ENCODE data around the gene SREBF1.
A peak's percentile ranks its signal among the peaks of the same experiment; 100 is the strongest.

The SREBF1 gene

DNA sequence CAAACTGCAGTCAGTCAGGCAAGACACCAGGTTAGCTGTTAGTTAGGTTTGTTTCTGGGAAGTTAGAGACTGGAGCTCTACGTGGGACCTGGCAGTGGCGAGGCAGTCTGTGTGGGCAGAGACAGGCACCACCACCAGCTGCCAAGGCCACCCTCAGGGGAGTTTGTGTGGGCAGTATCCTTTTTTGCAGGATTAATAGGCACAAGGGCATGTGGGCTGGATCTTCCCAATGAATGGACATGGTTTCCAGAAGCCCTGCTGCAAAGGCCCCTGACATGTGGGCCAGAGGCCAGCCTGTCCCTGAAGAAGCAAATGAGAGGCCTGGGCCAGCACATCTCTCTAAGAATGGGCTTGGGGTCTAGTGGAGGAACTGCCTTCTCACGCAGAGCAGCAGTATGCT is 19.2 kb upstream of the SREBF1 start:
- H3K4me1 ChIP-seq, result no peaks in the 10 kb centered on the region
- H3K36me3 ChIP-seq, result no peaks in the 10 kb centered on the region
- no peak for DNase-seq
- TF ChIP-seq, protein P1, sequence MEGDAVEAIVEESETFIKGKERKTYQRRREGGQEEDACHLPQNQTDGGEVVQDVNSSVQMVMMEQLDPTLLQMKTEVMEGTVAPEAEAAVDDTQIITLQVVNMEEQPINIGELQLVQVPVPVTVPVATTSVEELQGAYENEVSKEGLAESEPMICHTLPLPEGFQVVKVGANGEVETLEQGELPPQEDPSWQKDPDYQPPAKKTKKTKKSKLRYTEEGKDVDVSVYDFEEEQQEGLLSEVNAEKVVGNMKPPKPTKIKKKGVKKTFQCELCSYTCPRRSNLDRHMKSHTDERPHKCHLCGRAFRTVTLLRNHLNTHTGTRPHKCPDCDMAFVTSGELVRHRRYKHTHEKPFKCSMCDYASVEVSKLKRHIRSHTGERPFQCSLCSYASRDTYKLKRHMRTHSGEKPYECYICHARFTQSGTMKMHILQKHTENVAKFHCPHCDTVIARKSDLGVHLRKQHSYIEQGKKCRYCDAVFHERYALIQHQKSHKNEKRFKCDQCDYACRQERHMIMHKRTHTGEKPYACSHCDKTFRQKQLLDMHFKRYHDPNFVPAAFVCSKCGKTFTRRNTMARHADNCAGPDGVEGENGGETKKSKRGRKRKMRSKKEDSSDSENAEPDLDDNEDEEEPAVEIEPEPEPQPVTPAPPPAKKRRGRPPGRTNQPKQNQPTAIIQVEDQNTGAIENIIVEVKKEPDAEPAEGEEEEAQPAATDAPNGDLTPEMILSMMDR (IDR thresholded peaks at IDR 0.05; ENCODE audit: low read depth, low read length), result no peak
- no peaks in the 10 kb centered on the region for H3K9me3 ChIP-seq
- H3K27me3 ChIP-seq, result no peaks in the 10 kb centered on the region
- H3K4me3 ChIP-seq (ENCODE audit: low read depth, low read length), result no peak overlapping the region

DNA sequence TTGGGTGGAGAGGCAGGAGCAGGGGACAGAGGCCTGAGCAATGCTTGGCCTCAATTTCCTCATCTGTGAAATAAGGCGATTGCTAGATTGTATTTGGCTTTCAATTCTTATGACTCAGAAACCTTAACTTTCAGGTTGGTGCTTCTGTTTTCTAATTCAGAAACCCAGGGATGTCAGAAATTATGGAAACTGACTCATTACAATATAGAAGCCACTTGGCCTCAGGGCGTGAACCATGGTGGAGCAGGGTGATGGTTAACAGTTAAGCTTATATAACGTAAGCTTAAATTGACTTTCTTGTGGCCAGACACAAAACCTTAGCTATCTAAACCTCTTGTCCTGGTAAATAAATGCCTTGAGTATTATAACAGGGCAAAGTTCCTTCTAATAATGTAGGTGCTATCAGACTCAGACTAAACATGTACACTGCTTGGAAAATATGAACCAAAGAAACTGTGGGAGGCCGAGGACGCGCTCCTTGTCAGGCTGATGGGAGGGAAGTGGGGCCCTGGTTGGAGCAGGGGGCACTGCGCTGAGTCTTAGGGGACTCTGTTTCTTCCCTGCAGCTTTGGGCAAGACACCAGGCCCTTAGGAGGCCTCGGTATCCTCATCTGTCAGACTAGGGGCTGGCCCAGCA is 17.1 kb upstream of the SREBF1 start:
- no peaks in the 10 kb centered on the region for H3K27me3 ChIP-seq
- H3K4me1 ChIP-seq, result no peaks in the 10 kb centered on the region
- no peak for DNase-seq
- TF ChIP-seq, protein P1 (IDR thresholded peaks at IDR 0.05; ENCODE audit: low read depth, low read length), result no peak
- H3K9me3 ChIP-seq, result no peaks in the 10 kb centered on the region
- no peaks in the 10 kb centered on the region for H3K36me3 ChIP-seq
- H3K4me3 ChIP-seq (ENCODE audit: low read depth, low read length), result no peak overlapping the region

DNA sequence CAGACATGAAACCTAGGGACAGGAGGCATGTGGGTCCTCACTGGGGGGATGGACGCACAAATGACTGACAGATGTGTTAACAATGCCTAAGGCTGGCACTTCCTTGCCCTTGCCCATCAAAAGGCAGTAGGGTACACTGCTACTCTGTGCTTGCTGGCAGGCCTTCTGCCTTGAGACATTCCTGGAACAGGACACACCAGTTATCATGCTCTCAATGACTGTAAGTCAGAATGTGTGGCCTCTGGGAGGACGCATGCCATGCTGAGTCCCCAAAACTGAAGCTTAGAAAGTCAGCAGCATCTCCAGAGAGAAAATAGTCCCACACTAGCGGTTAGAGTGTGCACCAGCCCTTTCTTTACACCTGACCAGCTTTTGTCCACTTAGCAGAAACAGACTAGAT is 16.1 kb upstream of the SREBF1 start:
- TF ChIP-seq, protein P1 (IDR thresholded peaks at IDR 0.05; ENCODE audit: low read depth, low read length), result no peak
- Histone ChIP-seq H3K4me3 (ENCODE audit: low read depth, low read length) (no peak overlapping the region), H3K27me3 (no peaks in the 10 kb centered on the region), H3K4me1 (no peaks in the 10 kb centered on the region), H3K36me3 (no peaks in the 10 kb centered on the region), H3K9me3 (no peaks in the 10 kb centered on the region)
- DNase-seq, result no peak

GRCh38 chr17:17851103-17852002 is 14.6 kb upstream of the SREBF1 start:
- H3K4me3 ChIP-seq (ENCODE audit: low read depth, low read length), result no peak overlapping the region
- H3K4me1 ChIP-seq, result no peaks in the 10 kb centered on the region
- no peaks in the 10 kb centered on the region for H3K9me3 ChIP-seq
- TF ChIP-seq, protein P1 (IDR thresholded peaks at IDR 0.05; ENCODE audit: low read depth, low read length), result no peak
- no peaks in the 10 kb centered on the region for H3K36me3 ChIP-seq
- DNase-seq, result no peak
- no peaks in the 10 kb centered on the region for H3K27me3 ChIP-seq

DNA sequence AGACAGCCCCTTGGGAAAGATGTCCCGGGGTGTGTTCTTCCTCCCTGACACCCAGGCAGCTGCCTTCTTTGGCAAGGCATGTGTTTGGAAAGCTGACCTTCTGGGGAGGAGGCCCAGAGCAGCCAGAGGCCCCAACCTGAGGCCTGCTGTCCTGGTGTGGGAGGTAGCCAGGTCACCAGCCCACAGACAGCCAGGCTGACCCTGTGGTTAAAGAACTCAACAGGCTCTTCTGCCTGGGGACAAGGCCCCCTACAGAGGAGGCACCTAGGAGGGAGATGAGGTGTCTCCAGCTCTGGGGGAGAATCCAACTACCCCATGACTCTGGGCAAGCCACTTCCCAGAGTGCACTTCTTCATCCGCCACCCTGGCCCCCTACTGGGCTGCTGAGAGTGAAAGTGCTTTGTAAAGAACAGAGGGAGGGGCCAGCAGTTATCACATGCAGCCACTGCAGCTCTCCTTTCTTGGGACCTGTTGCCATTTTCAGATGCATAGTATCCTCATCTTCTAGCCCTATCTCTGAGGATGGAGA is 13.1 kb upstream of the SREBF1 start:
- TF ChIP-seq, protein P1 (IDR thresholded peaks at IDR 0.05; ENCODE audit: low read depth, low read length), result peak; percentile 28; the same call in 1 of the 2 replicates
- DNase-seq, result no peak
- no peaks in the 10 kb centered on the region for H3K9me3 ChIP-seq
- no peak overlapping the region for H3K4me3 ChIP-seq (ENCODE audit: low read depth, low read length)
- no peaks in the 10 kb centered on the region for H3K4me1 ChIP-seq
- no peaks in the 10 kb centered on the region for H3K36me3 ChIP-seq
- H3K27me3 ChIP-seq, result no peaks in the 10 kb centered on the region

Data from BE2C (cell line).